ENCODE data around the gene ACOT7.
"Not testable (repeated sequence)": the region's sequence is repeated elsewhere in the genome, so short reads cannot be mapped to it uniquely, and the experiment has no call there.

ACOT7 gene

DNA sequence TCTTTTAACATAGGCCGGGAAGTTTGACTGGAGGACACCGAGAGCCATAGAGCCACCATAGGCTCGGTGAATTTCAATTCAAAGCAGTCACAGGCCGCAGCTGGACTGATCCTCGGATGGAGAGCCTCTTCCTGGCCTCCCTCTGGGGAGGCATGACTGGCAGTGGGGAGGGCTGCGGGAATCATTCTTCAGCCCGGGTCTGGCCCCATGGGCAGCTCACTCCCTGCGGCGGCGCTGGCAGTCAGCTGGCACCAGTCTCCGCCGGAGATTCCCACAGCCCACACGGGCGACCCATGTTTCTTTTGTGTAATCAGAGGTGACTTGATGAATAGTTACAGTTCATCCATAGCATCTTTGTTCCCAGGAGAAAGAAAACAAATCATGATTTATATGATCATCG is 41.6 kb upstream of the ACOT7 start:
- no peak for TF ChIP-seq FOXP2 (optimal IDR thresholded peaks at IDR 0.05; ENCODE audit: control extremely low read depth, extremely low read length, insufficient read depth)
- no peak for TF ChIP-seq EZH2 (IDR thresholded peaks at IDR 0.05)
- no peak for TF ChIP-seq POLR2AphosphoS5 (IDR thresholded peaks at IDR 0.05; ENCODE audit: borderline replicate concordance, low read depth, low read length)
- H3K36me3 ChIP-seq (ENCODE audit: insufficient read depth, low read length): no peaks in the 10 kb centered on the region
- no peak overlapping the region for H3K4me3 ChIP-seq
- no peak overlapping the region for H3K27ac ChIP-seq
- DNase-seq (ENCODE audit: low read depth, low spot score): no peak
- no peaks in the 10 kb centered on the region for H3K9me3 ChIP-seq (ENCODE audit: low read depth, low read length)
- H3K9ac ChIP-seq (ENCODE audit: insufficient read length): no peak overlapping the region

DNA sequence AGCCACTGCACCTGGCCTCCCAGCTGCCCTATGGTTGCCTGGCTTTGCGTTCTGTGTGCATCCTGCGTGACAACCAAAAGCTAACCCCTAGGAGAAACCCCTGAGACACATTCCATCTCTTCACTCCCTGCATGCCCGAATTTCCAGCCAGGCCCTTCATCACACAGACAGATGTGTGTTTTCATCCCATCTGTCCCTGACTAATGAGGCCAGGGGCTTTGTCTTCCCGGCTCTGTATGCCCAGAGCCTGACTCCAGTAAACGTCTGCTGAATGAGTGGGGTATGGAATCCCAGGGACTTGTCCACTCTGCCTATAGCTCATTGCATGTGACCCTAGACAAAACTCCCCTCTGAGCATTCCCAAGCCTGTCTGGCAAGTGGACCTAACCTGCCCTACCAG is 40.6 kb upstream of the ACOT7 start:
- no peaks in the 10 kb centered on the region for H3K36me3 ChIP-seq (ENCODE audit: insufficient read depth, low read length)
- no peak overlapping the region for H3K27ac ChIP-seq
- no peak overlapping the region for H3K4me3 ChIP-seq
- no peaks in the 10 kb centered on the region for H3K9me3 ChIP-seq (ENCODE audit: low read depth, low read length)
- TF ChIP-seq EZH2 (IDR thresholded peaks at IDR 0.05) (no peak), FOXP2 (optimal IDR thresholded peaks at IDR 0.05; ENCODE audit: control extremely low read depth, extremely low read length, insufficient read depth) (no peak), POLR2AphosphoS5 (IDR thresholded peaks at IDR 0.05; ENCODE audit: borderline replicate concordance, low read depth, low read length) (no peak)
- no peak for DNase-seq (ENCODE audit: low read depth, low spot score)
- H3K9ac ChIP-seq (ENCODE audit: insufficient read length): no peak overlapping the region

- H3K27ac ChIP-seq; DNase-seq (ENCODE audit: low read depth, low spot score); H3K9me3 ChIP-seq (ENCODE audit: low read depth, low read length); H3K9ac ChIP-seq (ENCODE audit: insufficient read length); H3K4me3 ChIP-seq; H3K36me3 ChIP-seq (ENCODE audit: insufficient read depth, low read length): not testable (repeated sequence)
These were observed 38.3 kb upstream of the ACOT7 start for GRCh38 chr1:6431645-6432579.

DNA sequence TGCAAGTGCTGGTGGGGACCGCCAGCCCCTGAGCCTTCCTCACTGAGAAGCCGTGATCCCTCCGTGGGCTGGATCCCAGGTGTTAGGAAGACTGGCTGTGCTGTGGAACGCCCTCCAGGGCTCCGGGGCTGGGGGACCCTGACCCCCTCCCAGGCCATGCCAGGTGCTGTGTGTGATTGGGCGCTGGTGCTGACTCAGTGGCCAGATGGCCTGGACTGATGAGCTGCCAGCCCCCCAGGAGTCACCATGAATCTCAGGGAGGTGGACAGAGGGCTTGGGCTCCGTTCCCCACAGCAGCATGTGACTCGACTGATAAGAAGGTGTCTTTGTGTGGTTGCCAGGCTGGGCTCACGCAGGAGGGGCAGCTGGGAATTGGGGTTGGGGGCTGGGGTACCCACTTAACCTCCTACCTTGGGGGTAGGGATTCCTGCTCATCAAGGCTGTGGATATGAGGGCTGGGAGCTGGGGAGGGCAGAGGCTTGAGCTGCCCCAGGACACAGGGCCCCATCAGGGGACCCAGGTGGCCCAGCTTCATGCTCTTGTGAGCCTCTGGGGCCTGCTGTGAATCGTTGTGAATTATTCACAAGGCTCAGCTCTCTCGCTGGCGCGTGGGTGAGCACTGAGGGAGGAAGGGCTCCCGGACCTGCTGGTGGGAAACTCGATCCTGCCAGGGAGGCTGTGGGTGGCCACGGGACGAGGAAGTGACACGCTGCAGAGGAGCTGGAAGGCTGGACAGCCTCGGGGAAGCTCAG is 36.3 kb upstream of the ACOT7 start:
- H3K9ac ChIP-seq (ENCODE audit: insufficient read length); DNase-seq (ENCODE audit: low read depth, low spot score); H3K36me3 ChIP-seq (ENCODE audit: insufficient read depth, low read length); H3K9me3 ChIP-seq (ENCODE audit: low read depth, low read length); H3K4me3 ChIP-seq; H3K27ac ChIP-seq: not testable (repeated sequence)

- H3K36me3 ChIP-seq (ENCODE audit: insufficient read depth, low read length); H3K9me3 ChIP-seq (ENCODE audit: low read depth, low read length); DNase-seq (ENCODE audit: low read depth, low spot score); H3K27ac ChIP-seq; H3K4me3 ChIP-seq; H3K9ac ChIP-seq (ENCODE audit: insufficient read length): not testable (repeated sequence)
These were observed 34.9 kb upstream of the ACOT7 start for GRCh38 chr1:6428453-6428852.

- no peak for DNase-seq (ENCODE audit: low read depth, low spot score)
These were observed 34.1 kb upstream of the ACOT7 start for GRCh38 chr1:6427441-6428390.

DNA sequence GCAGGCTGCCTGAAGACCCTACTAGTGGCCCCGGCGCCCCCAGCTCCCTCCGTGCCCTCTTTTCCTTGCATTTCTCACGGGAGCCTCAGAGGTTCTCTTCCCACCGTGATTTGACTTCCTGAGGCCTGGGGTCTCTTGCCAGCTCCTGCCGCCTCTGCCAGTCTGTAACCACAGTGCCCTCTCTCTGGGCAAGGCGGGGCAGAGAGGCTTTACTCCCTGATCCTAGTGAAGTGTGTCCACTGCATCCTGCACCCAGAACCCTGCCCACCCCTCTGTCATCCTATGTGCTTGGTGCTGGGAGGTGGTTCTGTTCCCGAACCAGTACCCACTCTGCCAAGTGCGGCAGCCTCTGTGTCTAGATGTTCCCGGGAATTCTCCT is 33.4 kb upstream of the ACOT7 start:
- no peaks in the 10 kb centered on the region for H3K36me3 ChIP-seq (ENCODE audit: insufficient read depth, low read length)
- TF ChIP-seq EZH2 (IDR thresholded peaks at IDR 0.05) (no peak), FOXP2 (optimal IDR thresholded peaks at IDR 0.05; ENCODE audit: control extremely low read depth, extremely low read length, insufficient read depth) (no peak), POLR2AphosphoS5 (IDR thresholded peaks at IDR 0.05; ENCODE audit: borderline replicate concordance, low read depth, low read length) (no peak)
- H3K9ac ChIP-seq (ENCODE audit: insufficient read length): no peak overlapping the region
- no peak overlapping the region for H3K27ac ChIP-seq
- H3K4me3 ChIP-seq: no peak overlapping the region
- no peak for DNase-seq (ENCODE audit: low read depth, low spot score)
- H3K9me3 ChIP-seq (ENCODE audit: low read depth, low read length): no peaks in the 10 kb centered on the region

More at GRCh38 chr1:6427441-6428390, 34.1 kb upstream of the ACOT7 start:
- Histone ChIP-seq H3K36me3 (ENCODE audit: insufficient read depth, low read length) (no peaks in the 10 kb centered on the region), H3K9me3 (ENCODE audit: low read depth, low read length) (no peaks in the 10 kb centered on the region), H3K27ac (no peak overlapping the region), H3K4me3 (no peak overlapping the region), H3K9ac (ENCODE audit: insufficient read length) (no peak overlapping the region)
- TF ChIP-seq EZH2 (IDR thresholded peaks at IDR 0.05) (no peak), FOXP2 (optimal IDR thresholded peaks at IDR 0.05; ENCODE audit: control extremely low read depth, extremely low read length, insufficient read depth) (no peak), POLR2AphosphoS5 (IDR thresholded peaks at IDR 0.05; ENCODE audit: borderline replicate concordance, low read depth, low read length) (no peak)

DNA sequence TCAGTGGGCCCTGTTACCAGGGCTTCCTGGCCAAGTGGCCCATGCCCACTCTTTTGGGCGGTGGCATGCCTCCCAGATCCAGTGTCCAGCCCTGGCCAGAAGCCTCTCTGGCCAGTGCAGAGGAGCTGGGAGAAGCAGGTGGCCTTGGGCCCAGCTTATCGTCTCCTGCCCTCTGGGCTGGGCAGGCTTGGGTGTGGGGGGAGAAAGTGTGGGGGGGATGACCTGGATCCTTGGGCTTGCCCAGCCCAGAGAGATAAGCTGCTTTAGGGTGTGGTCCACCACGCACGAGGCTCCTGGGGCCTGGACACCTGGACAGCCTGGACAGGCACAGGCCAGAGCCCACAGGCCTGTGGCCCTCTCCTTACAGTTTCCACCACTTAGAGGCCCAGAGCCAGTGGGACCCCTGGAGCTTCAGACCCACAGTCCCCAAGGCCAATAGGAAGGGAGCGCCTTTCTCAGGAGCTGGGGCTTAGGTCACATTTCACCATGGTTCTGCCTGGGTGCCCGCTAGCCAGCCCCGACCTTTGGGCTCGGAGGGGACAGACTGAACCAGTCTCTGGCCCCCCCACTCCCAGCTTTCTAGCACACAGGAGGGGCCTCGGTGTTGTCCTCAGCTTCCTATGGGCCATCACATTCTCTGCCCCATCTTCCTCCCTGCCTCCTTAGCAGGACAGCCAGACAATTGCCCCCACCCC is 32.9 kb upstream of the ACOT7 start:
- H3K27ac ChIP-seq: no peak overlapping the region
- DNase-seq (ENCODE audit: low read depth, low spot score): no peak

More for the DNA sequence above, 32.9 kb upstream of the ACOT7 start:
- no peak overlapping the region for H3K4me3 ChIP-seq
- H3K36me3 ChIP-seq (ENCODE audit: insufficient read depth, low read length): no peaks in the 10 kb centered on the region
- TF ChIP-seq FOXP2 (optimal IDR thresholded peaks at IDR 0.05; ENCODE audit: control extremely low read depth, extremely low read length, insufficient read depth) (no peak), EZH2 (IDR thresholded peaks at IDR 0.05) (no peak), POLR2AphosphoS5 (IDR thresholded peaks at IDR 0.05; ENCODE audit: borderline replicate concordance, low read depth, low read length) (no peak)
- no peak overlapping the region for H3K9ac ChIP-seq (ENCODE audit: insufficient read length)
- no peaks in the 10 kb centered on the region for H3K9me3 ChIP-seq (ENCODE audit: low read depth, low read length)
